ENCODE measurements around the gene YDJC. TPM values are rescaled to one million over a fixed set of nuclear protein-coding genes. Genes with fewer than 3 reads are reported as not detected.

Gene YDJC
- total RNA-seq, 1 donor from 2014 or later, result 123 TPM

- H3K4me3 ChIP-seq (ENCODE audit: low read depth, low read length), result no peak overlapping the region
- DNase-seq (ENCODE audit: low read depth), result no peak
- TF ChIP-seq CTCF (conservative IDR thresholded peaks at IDR 0.05; ENCODE audit: low read depth, low read length), result no peak
Observed at GRCh38 chr22:21579474-21579851, 50.4 kb downstream of the YDJC start.

Other genes starting within 250 kb of the YDJC start
- 0.29 TPM in 1 of 2 replicates, not detected in the other for gene RIMBP3B, start 246.3 kb downstream of the YDJC start, total RNA-seq
- 4.4 and 5.3 TPM in 2 replicates for gene HIC2, start 212.7 kb downstream of the YDJC start, total RNA-seq
- 1.8 and 3.8 TPM in 2 replicates for gene TMEM191C, start 162.6 kb downstream of the YDJC start, total RNA-seq
- 0.12 TPM in 1 of 2 replicates, not detected in the other for gene RIMBP3C, start 78.6 kb downstream of the YDJC start, total RNA-seq
- gene UBE2L3, start 62.3 kb downstream of the YDJC start, total RNA-seq, result 102 and 113 TPM in 2 replicates
- gene CCDC116, start 2.7 kb upstream of the YDJC start, total RNA-seq, result 0.17 and 0.29 TPM in 2 replicates
- 93.2 and 109 TPM in 2 replicates for gene SDF2L1, start 12.3 kb upstream of the YDJC start, total RNA-seq
- gene PPIL2, start 36.0 kb upstream of the YDJC start, total RNA-seq, result 25.5 and 31.0 TPM in 2 replicates
- gene YPEL1, start 105.8 kb upstream of the YDJC start, total RNA-seq, result 1.5 and 7.3 TPM in 2 replicates
- 42.3 and 54.6 TPM in 2 replicates for gene MAPK1, start 237.6 kb upstream of the YDJC start, total RNA-seq

All from epithelial cell of proximal tubule (primary cell).